Panc1 (cell line): ENCODE results near the gene PHF24. TPM values are rescaled to one million over a fixed set of nuclear protein-coding genes. Genes with fewer than 3 reads are reported as not detected.

Experiments used
- ATAC-seq: fragments of 200-7000 bp; cut with Tn5 transposase; 2 replicates; pipeline ENCODE4 v1.9.1; 2020; ENCODE audit warnings: mild to moderate bottlenecking, moderate library complexity
- BruUV-seq: library from RNA; stranded (reverse); fragments of 400-500 nt; replicated peaks from 2 replicates; lab custom pipeline; 2021; lab: Mats Ljungman, UMichigan
- CTCF ChIA-PET: fragments of 300-600 bp; sonication (Branson Sonifier 250); formaldehyde crosslinking; loops from one replicate; lab custom pipeline; 2022; ENCODE audit warnings: antibody characterized with exemption; lab: Charles Lee
- POLR2A ChIA-PET: fragments of 300-600 bp; sonication (Branson Sonifier 250); formaldehyde crosslinking; loops from one replicate; lab custom pipeline; 2022; ENCODE audit warnings: antibody characterized with exemption; lab: Charles Lee
- DNase-seq: peaks from one replicate; pipeline ENCODE4 v3.0.0-alpha.2; 2010; ENCODE audit warnings: low read depth, low spot score
- H3K27ac ChIP-seq: 2 replicates; pipeline ENCODE4 v1.5.1; 2011; ENCODE audit warnings: mild to moderate bottlenecking, low read length, inconsistent platforms
- H3K27me3 ChIP-seq: fragments of 200-500 bp; sonication (Bioruptor generic); 2 replicates; pipeline ENCODE4 v1.6.0; 2014; ENCODE audit warnings: low read length, inconsistent platforms; ENCODE audit not compliant: control insufficient read depth, insufficient read depth
- H3K36me3 ChIP-seq: fragments of 200-500 bp; sonication (Bioruptor generic); 2 replicates; pipeline ENCODE4 v1.5.1; 2014; ENCODE audit warnings: inconsistent platforms, mild to moderate bottlenecking, low read length, moderate library complexity; ENCODE audit not compliant: control insufficient read depth, insufficient read depth
- H3K4me1 ChIP-seq: 2 replicates; pipeline ENCODE4 v1.5.1; 2011; ENCODE audit warnings: inconsistent platforms, mild to moderate bottlenecking, low read length, moderate library complexity; ENCODE audit not compliant: control insufficient read depth, insufficient read depth
- H3K4me3 ChIP-seq, 2 experiments: 2 replicates each; pipeline ENCODE4 v1.5.1; 2011 to 2012; ENCODE audit warnings: low read depth in 2 of 2, low read length in 2 of 2, mild to moderate bottlenecking in 2 of 2, inconsistent platforms in 1 of 2, moderate library complexity in 1 of 2
- H3K9me3 ChIP-seq: fragments of 200-500 bp; sonication (Bioruptor generic); 2 replicates; pipeline ENCODE4 v1.5.1; 2014; ENCODE audit warnings: low read depth, mild to moderate bottlenecking, inconsistent platforms, low read length, moderate library complexity; ENCODE audit not compliant: control insufficient read depth, insufficient read depth
- POLR2AphosphoS5 ChIP-seq: IDR thresholded peaks from 2 replicates; pipeline ENCODE4 v1.6.1; 2012; ENCODE audit warnings: mild to moderate bottlenecking, low read depth, low read length, moderate library complexity
- SIN3A ChIP-seq: IDR thresholded peaks from 2 replicates; pipeline ENCODE4 v1.6.1; 2012; ENCODE audit warnings: low read depth, mild to moderate bottlenecking, low read length, moderate library complexity, borderline replicate concordance; ENCODE audit not compliant: insufficient read depth
- TCF7L2 ChIP-seq: IDR thresholded peaks from 2 replicates; pipeline ENCODE4 v1.6.1; 2011; ENCODE audit warnings: mild to moderate bottlenecking, low read depth, low read length, inconsistent platforms
- in situ Hi-C: cut with HindIII; loops from 2 replicates; pipeline ENCODE4 v1.10.0; 2016; ENCODE audit warnings: low sequenced_read_pairs, low pct_unique_long_range_greater_than_20kb
- intact Hi-C: fragments of 100-400 bp; cut with micrococcal nuclease; formaldehyde crosslinking; loops from one replicate; pipeline ENCODE4 v1.10.0; 2022; ENCODE audit not compliant: unreplicated experiment
- total RNA-seq: library from RNA; stranded (reverse); gene quantifications from one replicate; pipeline ENCODE4 v1.2.1, GENCODE V29; 2021; ENCODE audit not compliant: unreplicated experiment
- TF ChIP-seq, protein P1 (sequence below): fragments of 450-650 bp; IDR thresholded peaks from 2 replicates; pipeline ENCODE4 v1.5.1; 2017; ENCODE audit warnings: mild to moderate bottlenecking
- TF ChIP-seq, protein P2 (sequence below), 2 experiments: IDR thresholded peaks; 2 replicates each; pipeline ENCODE4 v1.6.1; 2011 to 2012; ENCODE audit warnings: low read depth in 2 of 2, control low read depth in 1 of 2, low read length in 1 of 2, mild to moderate bottlenecking in 1 of 2, moderate library complexity in 1 of 2; ENCODE audit not compliant: insufficient read depth in 1 of 2

The PHF24 gene
- total RNA-seq, 1 experiment from 2014 or later = 0.08 TPM

DNA sequence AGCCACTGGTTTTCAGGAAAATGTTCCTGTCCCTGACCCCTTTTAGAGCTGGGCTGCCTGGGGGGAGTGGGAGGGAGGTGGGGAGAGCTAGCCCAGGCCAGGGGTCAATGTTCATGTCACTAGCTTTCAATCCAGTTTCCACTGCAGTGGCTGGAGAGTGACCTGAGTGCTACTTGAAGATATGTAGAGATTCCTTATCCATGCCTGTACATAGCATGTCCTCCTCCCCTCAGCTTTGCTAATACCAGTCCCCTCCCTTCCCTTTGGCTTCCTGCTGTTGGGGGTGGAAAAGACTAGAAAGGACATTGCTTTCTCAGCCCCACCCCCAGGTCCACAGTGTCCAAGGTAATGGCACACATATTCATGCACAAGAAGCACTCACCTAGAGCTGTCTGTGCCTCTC lies 39.3 kb downstream of the PHF24 start:
- TF ChIP-seq, protein P1, sequence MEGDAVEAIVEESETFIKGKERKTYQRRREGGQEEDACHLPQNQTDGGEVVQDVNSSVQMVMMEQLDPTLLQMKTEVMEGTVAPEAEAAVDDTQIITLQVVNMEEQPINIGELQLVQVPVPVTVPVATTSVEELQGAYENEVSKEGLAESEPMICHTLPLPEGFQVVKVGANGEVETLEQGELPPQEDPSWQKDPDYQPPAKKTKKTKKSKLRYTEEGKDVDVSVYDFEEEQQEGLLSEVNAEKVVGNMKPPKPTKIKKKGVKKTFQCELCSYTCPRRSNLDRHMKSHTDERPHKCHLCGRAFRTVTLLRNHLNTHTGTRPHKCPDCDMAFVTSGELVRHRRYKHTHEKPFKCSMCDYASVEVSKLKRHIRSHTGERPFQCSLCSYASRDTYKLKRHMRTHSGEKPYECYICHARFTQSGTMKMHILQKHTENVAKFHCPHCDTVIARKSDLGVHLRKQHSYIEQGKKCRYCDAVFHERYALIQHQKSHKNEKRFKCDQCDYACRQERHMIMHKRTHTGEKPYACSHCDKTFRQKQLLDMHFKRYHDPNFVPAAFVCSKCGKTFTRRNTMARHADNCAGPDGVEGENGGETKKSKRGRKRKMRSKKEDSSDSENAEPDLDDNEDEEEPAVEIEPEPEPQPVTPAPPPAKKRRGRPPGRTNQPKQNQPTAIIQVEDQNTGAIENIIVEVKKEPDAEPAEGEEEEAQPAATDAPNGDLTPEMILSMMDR = no peak
- TF ChIP-seq POLR2AphosphoS5 (no peak), SIN3A (no peak), TCF7L2 (no peak)
- TF ChIP-seq, protein P2, sequence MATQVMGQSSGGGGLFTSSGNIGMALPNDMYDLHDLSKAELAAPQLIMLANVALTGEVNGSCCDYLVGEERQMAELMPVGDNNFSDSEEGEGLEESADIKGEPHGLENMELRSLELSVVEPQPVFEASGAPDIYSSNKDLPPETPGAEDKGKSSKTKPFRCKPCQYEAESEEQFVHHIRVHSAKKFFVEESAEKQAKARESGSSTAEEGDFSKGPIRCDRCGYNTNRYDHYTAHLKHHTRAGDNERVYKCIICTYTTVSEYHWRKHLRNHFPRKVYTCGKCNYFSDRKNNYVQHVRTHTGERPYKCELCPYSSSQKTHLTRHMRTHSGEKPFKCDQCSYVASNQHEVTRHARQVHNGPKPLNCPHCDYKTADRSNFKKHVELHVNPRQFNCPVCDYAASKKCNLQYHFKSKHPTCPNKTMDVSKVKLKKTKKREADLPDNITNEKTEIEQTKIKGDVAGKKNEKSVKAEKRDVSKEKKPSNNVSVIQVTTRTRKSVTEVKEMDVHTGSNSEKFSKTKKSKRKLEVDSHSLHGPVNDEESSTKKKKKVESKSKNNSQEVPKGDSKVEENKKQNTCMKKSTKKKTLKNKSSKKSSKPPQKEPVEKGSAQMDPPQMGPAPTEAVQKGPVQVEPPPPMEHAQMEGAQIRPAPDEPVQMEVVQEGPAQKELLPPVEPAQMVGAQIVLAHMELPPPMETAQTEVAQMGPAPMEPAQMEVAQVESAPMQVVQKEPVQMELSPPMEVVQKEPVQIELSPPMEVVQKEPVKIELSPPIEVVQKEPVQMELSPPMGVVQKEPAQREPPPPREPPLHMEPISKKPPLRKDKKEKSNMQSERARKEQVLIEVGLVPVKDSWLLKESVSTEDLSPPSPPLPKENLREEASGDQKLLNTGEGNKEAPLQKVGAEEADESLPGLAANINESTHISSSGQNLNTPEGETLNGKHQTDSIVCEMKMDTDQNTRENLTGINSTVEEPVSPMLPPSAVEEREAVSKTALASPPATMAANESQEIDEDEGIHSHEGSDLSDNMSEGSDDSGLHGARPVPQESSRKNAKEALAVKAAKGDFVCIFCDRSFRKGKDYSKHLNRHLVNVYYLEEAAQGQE (IDR thresholded peaks at IDR 0.05; ENCODE audit: insufficient read depth in 1 of 2, low read depth in 2 of 2, low read length in 1 of 2) = no peak
- H3K27me3 ChIP-seq = no peaks in the 10 kb centered on the region
- no TSS peak for BruUV-seq
- intact Hi-C loops = no loop called here
- H3K27ac ChIP-seq = no peak overlapping the region
- H3K9me3 ChIP-seq = no peaks in the 10 kb centered on the region
- H3K36me3 ChIP-seq = no peaks in the 10 kb centered on the region
- no peak for ATAC-seq
- H3K4me1 ChIP-seq = peaks cover 29% of the 10 kb centered on the region
- no peak for DNase-seq
- in situ Hi-C loops = no loop called here
- ChIA-PET POLR2A (no interaction called here), CTCF (interaction anchor here (1.0 kb wide), 1 partner anchor 98 kb away, joined by 5 read pairs; no protein-coding TSS in a partner anchor)
- no peak overlapping the region for H3K4me3 ChIP-seq

DNA sequence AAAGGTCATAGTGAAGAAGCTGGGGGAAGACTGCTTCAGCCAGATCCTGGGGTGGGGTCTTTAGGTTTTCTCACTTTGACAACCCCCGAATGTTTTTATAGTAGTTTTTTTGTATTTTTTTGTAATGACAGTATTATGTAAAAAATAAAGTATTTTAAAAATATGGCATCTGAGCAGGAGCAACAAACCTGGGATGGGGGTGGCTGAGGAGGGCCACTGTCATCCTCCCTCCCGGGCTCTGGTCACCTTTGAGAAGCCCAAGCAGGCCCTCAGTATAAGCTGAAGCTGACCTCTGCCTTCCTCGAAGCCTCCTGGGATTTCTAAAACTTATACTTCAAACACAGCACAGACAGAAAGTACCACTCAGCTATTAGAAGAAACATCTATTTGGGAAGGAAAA lies 40.2 kb downstream of the PHF24 start:
- H3K27me3 ChIP-seq = no peaks in the 10 kb centered on the region
- no peak overlapping the region for H3K4me3 ChIP-seq
- H3K9me3 ChIP-seq = no peaks in the 10 kb centered on the region
- no peak for TF ChIP-seq POLR2AphosphoS5
- TF ChIP-seq TCF7L2 = no peak
- no peak for TF ChIP-seq SIN3A
- TF ChIP-seq, protein P1 = no peak
- TF ChIP-seq, protein P2 (IDR thresholded peaks at IDR 0.05; ENCODE audit: insufficient read depth in 1 of 2, low read depth in 2 of 2, low read length in 1 of 2) = no peak
- peaks cover 25% of the 10 kb centered on the region for H3K4me1 ChIP-seq
- intact Hi-C loops = no loop called here
- POLR2A ChIA-PET = no interaction called here
- H3K36me3 ChIP-seq = no peaks in the 10 kb centered on the region
- ATAC-seq (no peak), DNase-seq (no peak)
- no TSS peak for BruUV-seq
- in situ Hi-C loops = no loop called here
- H3K27ac ChIP-seq = no peak overlapping the region
- CTCF ChIA-PET = interaction anchor here (0.6 to 1.0 kb wide), 2 partner anchors 98 to 99 kb away, joined by 3 to 5 read pairs; no protein-coding TSS in a partner anchor
